Muscle of arm (tissue), 12 donors: ENCODE results near the gene ASCL4. TPM values are rescaled to one million over a fixed set of nuclear protein-coding genes. Genes with fewer than 3 reads are reported as not detected.

Experiments
- polyA plus RNA-seq, 12 donors: library from polyadenylated mRNA; unstranded; fragments of 120-200 nt; gene quantifications; one replicate each; pipeline ENCODE4 v1.2.1, GENCODE V29; 2013; ENCODE audit not compliant: insufficient read length in 12 of 12

ASCL4 gene
- polyA plus RNA-seq, 12 donors, result 0.58 to 4.8 (median 2.5) TPM; not detected in 9

Other genes with a start within 250 kb of the ASCL4 start
- 10 to 100 TPM in 11 of 12 donors, not detected in 1; 23.1 to 61.7 (median 37.2) TPM for gene PWP1, start 88.9 kb upstream of the ASCL4 start, polyA plus RNA-seq
- 10 to 100 TPM in 11 of 12 donors, not detected in 1; 16.2 to 25.8 (median 19.2) TPM for gene PRDM4, start 13.6 kb upstream of the ASCL4 start, polyA plus RNA-seq